ENCODE data around the gene NES. TPM values are rescaled to one million over a fixed set of nuclear protein-coding genes. Genes with fewer than 3 reads are reported as not detected.

NES gene
- total and polyA plus RNA-seq, 2 experiments from 2014 or later: 2.2 to 15.0 TPM

DNA sequence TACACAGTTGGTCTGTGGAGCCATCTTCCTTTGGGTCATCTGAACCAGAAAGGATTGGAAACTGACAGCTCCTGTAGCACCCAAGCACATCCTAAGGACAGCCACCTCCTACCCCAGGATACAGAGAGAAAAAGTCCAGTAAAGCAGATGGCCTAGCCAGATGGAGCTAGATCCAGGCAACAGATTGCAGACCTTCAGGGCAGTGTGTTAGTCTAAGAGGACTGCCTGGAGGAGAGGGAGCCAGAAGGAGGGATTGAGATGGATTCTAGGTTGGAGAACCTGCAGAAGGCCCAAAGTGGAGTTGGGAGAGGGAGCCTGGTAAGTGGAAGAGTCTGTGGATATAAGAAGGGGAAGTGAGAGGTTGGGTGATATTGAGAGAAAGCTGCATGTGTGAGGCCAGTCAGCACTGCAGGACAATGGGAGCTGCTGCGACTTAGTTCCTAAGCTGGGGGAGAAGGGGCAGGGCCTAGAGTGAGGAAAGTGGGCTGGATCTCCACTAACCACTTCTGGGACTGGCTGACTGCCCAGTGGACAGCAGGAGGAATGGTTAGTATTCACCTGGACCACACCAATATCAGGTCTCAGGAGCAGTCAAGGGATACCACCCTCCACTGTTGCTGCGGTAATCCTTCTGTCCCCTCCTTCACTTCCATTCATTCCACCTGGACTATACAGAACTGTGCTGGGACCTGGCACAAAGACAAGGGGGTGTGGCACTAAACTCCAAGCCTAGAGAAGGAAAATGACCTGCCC lies 21.9 kb downstream of the NES start:
- in situ Hi-C loops (cut with MboI): no loop called here
- Histone ChIP-seq H3K36me3 (ENCODE audit: low read depth) (no peaks in the 10 kb centered on the region), H3K9ac (no peak overlapping the region), H2AFZ (no peak overlapping the region), H3K9me2 (ENCODE audit: insufficient read depth) (no peaks in the 10 kb centered on the region), H3K27me3 (replicated peaks; ENCODE audit: insufficient read depth) (peaks cover 12% of the 10 kb centered on the region; the same call in 1 of the 2 replicates), H3K9me3 (ENCODE audit: low read depth) (no peaks in the 10 kb centered on the region), H3K4me2 (ENCODE audit: unreplicated experiment) (no peak overlapping the region), H3K27ac (no peak overlapping the region), H3K79me2 (ENCODE audit: insufficient read depth) (no peaks in the 10 kb centered on the region), H3K4me3 (no peak overlapping the region), H3F3A (ENCODE audit: insufficient read depth) (peaks cover 6% of the 10 kb centered on the region), H3K4me1 (ENCODE audit: insufficient read depth) (peaks cover 7% of the 10 kb centered on the region), H4K20me1 (ENCODE audit: insufficient read depth) (no peaks in the 10 kb centered on the region)
- no peak for DNase-seq
- TF ChIP-seq EZH2phosphoT487 (IDR thresholded peaks at IDR 0.05; ENCODE audit: insufficient read depth, low read depth) (no peak), EZH2 (IDR thresholded peaks at IDR 0.05; ENCODE audit: insufficient read depth, poor library complexity, severe bottlenecking) (no peak)
- 46 to 57% methylated on average over 2 of the region's 2 CpGs for WGBS, 2 experiments (ENCODE audit: low coverage in 1 of 2, low lambda C conversion rate in 2 of 2, missing lambda C conversion rate in 2 of 2)

DNA sequence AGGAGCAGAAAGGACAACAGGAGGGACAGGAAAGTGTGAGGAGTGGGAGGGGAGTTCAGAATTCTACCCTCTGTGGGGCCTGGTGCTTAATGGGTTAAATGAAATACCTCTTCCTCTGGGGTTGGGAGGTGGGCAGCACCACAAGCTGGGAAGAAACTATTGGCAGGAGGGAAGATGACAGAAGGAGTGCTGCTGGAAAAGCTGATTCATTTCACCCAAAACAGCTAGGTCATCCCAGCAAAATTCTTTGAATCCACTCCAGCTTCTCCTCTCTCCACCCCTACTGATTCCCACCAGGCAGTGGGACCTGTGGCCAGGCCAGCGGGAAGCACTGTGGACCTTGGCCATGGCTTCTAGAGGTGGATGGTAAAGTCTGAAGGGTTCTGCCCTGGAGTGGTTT lies 22.5 kb downstream of the NES start:
- Histone ChIP-seq H3K79me2 (ENCODE audit: insufficient read depth) (no peaks in the 10 kb centered on the region), H3K9me3 (ENCODE audit: low read depth) (no peaks in the 10 kb centered on the region), H4K20me1 (ENCODE audit: insufficient read depth) (no peaks in the 10 kb centered on the region), H3K27ac (no peak overlapping the region), H3K4me3 (no peak overlapping the region), H3K36me3 (ENCODE audit: low read depth) (no peaks in the 10 kb centered on the region), H3K9me2 (ENCODE audit: insufficient read depth) (no peaks in the 10 kb centered on the region), H3K27me3 (replicated peaks; ENCODE audit: insufficient read depth) (peaks cover 14% of the 10 kb centered on the region; the same call in 1 of the 2 replicates), H3K9ac (no peak overlapping the region), H3K4me1 (ENCODE audit: insufficient read depth) (peaks cover 5% of the 10 kb centered on the region), H2AFZ (no peak overlapping the region), H3K4me2 (ENCODE audit: unreplicated experiment) (no peak overlapping the region), H3F3A (ENCODE audit: insufficient read depth) (peaks cover 5% of the 10 kb centered on the region)
- in situ Hi-C loops (cut with MboI): no loop called here
- peak; percentile 35 for DNase-seq
- TF ChIP-seq EZH2phosphoT487 (IDR thresholded peaks at IDR 0.05; ENCODE audit: insufficient read depth, low read depth) (no peak), EZH2 (IDR thresholded peaks at IDR 0.05; ENCODE audit: insufficient read depth, poor library complexity, severe bottlenecking) (no peak)
- 42 to 60% methylated on average over 1 of the region's 1 CpG for WGBS, 2 experiments (ENCODE audit: low coverage in 1 of 2, low lambda C conversion rate in 2 of 2, missing lambda C conversion rate in 2 of 2)

DNA sequence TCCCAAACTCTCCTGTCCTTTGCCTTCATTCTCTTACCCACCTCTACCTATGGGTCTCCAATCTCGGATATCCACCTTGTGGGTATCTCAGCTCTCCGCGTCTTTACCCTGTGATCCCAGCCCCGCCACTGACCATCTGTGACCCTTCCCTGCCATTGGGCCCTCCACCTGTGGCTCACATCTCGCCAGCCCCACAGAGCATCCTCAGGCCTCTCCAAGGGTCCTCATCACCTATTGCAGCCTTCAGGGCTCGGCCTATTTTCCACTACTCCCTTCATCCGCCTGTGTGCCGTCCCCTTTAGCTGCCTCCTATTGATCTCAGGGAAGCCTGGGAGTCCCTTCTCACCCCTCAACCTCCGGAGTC lies 24.2 kb downstream of the NES start:
- H3K9me2 ChIP-seq (ENCODE audit: insufficient read depth): no peaks in the 10 kb centered on the region
- peaks cover 31% of the 10 kb centered on the region; the same call in 1 of the 2 replicates for H3K27me3 ChIP-seq (replicated peaks; ENCODE audit: insufficient read depth)
- TF ChIP-seq EZH2 (IDR thresholded peaks at IDR 0.05; ENCODE audit: insufficient read depth, poor library complexity, severe bottlenecking): no peak
- no peak for TF ChIP-seq EZH2phosphoT487 (IDR thresholded peaks at IDR 0.05; ENCODE audit: insufficient read depth, low read depth)
- no peaks in the 10 kb centered on the region for H3K9me3 ChIP-seq (ENCODE audit: low read depth)
- no peaks in the 10 kb centered on the region for H3K4me1 ChIP-seq (ENCODE audit: insufficient read depth)
- 37 to 39% methylated on average over 9 of the region's 9 CpGs for WGBS, 2 experiments (ENCODE audit: low coverage in 1 of 2, low lambda C conversion rate in 2 of 2, missing lambda C conversion rate in 2 of 2)
- no peaks in the 10 kb centered on the region for H3F3A ChIP-seq (ENCODE audit: insufficient read depth)
- H3K27ac ChIP-seq: no peak overlapping the region
- no peak overlapping the region for H2AFZ ChIP-seq
- H3K4me3 ChIP-seq: no peak overlapping the region
- no peaks in the 10 kb centered on the region for H3K36me3 ChIP-seq (ENCODE audit: low read depth)
- no peak overlapping the region for H3K4me2 ChIP-seq (ENCODE audit: unreplicated experiment)
- no peak overlapping the region for H3K9ac ChIP-seq
- H3K79me2 ChIP-seq (ENCODE audit: insufficient read depth): no peaks in the 10 kb centered on the region
- no peaks in the 10 kb centered on the region for H4K20me1 ChIP-seq (ENCODE audit: insufficient read depth)
- in situ Hi-C loops (cut with MboI): no loop called here
- DNase-seq: no peak

DNA sequence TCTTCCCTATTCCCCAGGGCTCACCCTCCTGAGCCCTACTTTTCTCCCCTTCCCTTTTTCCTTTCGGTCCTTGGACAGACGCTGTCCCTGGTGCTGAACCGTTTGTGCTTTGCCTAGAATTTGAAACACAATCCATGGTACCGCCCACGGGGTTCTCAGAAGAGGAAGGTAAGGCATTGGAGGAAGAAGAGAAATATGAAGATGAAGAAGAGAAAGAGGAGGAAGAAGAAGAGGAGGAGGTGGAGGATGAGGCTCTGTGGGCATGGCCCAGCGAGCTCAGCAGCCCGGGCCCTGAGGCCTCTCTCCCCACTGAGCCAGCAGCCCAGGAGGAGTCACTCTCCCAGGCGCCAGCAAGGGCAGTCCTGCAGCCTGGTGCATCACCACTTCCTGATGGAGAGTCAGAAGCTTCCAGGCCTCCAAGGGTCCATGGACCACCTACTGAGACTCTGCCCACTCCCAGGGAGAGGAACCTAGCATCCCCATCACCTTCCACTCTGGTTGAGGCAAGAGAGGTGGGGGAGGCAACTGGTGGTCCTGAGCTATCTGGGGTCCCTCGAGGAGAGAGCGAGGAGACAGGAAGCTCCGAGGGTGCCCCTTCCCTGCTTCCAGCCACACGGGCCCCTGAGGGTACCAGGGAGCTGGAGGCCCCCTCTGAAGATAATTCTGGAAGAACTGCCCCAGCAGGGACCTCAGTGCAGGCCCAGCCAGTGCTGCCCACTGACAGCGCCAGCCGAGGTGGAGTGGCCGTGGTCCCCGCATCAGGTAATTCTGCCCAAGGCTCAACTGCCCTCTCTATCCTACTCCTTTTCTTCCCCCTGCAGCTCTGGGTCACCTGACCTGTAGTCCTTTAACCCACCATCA lies 24.8 kb downstream of the NES start:
- H3K9me3 ChIP-seq (ENCODE audit: low read depth): no peaks in the 10 kb centered on the region
- H3K4me2 ChIP-seq (ENCODE audit: unreplicated experiment): no peak overlapping the region
- 21 to 24% methylated on average over 15 to 16 of the region's 16 CpGs for WGBS, 2 experiments (ENCODE audit: low coverage in 1 of 2, low lambda C conversion rate in 2 of 2, missing lambda C conversion rate in 2 of 2)
- H3K27me3 ChIP-seq (replicated peaks; ENCODE audit: insufficient read depth): peaks cover 37% of the 10 kb centered on the region
- no peak overlapping the region for H3K9ac ChIP-seq
- H3K4me1 ChIP-seq (ENCODE audit: insufficient read depth): no peaks in the 10 kb centered on the region
- DNase-seq: peak; percentile 74
- H3K4me3 ChIP-seq: no peak overlapping the region
- H4K20me1 ChIP-seq (ENCODE audit: insufficient read depth): no peaks in the 10 kb centered on the region
- H3K9me2 ChIP-seq (ENCODE audit: insufficient read depth): no peaks in the 10 kb centered on the region
- no peaks in the 10 kb centered on the region for H3K36me3 ChIP-seq (ENCODE audit: low read depth)
- TF ChIP-seq EZH2 (IDR thresholded peaks at IDR 0.05; ENCODE audit: insufficient read depth, poor library complexity, severe bottlenecking) (no peak), EZH2phosphoT487 (IDR thresholded peaks at IDR 0.05; ENCODE audit: insufficient read depth, low read depth) (no peak)
- no peaks in the 10 kb centered on the region for H3F3A ChIP-seq (ENCODE audit: insufficient read depth)
- H3K27ac ChIP-seq: no peak overlapping the region
- no peaks in the 10 kb centered on the region for H3K79me2 ChIP-seq (ENCODE audit: insufficient read depth)
- in situ Hi-C loops (cut with MboI): no loop called here
- no peak overlapping the region for H2AFZ ChIP-seq
